Panc1 (cell line): Measurements from ENCODE around the gene SLITRK2. TPM values are rescaled to one million over a fixed set of nuclear protein-coding genes. Genes with fewer than 3 reads are reported as not detected.

ENCODE experiments used
- ATAC-seq: fragments of 200-7000 bp; cut with Tn5 transposase; 2 replicates; pipeline ENCODE4 v1.9.1; 2020; ENCODE audit warnings: mild to moderate bottlenecking, moderate library complexity
- BruUV-seq: library from RNA; stranded (reverse); fragments of 400-500 nt; replicated peaks from 2 replicates; lab custom pipeline; 2021; lab: Mats Ljungman, UMichigan
- CTCF ChIA-PET: fragments of 300-600 bp; sonication (Branson Sonifier 250); formaldehyde crosslinking; loops from one replicate; lab custom pipeline; 2022; ENCODE audit warnings: antibody characterized with exemption; lab: Charles Lee
- POLR2A ChIA-PET: fragments of 300-600 bp; sonication (Branson Sonifier 250); formaldehyde crosslinking; loops from one replicate; lab custom pipeline; 2022; ENCODE audit warnings: antibody characterized with exemption; lab: Charles Lee
- DNase-seq: peaks from one replicate; pipeline ENCODE4 v3.0.0-alpha.2; 2010; ENCODE audit warnings: low read depth, low spot score
- H3K27ac ChIP-seq: 2 replicates; pipeline ENCODE4 v1.5.1; 2011; ENCODE audit warnings: mild to moderate bottlenecking, low read length, inconsistent platforms
- H3K27me3 ChIP-seq: fragments of 200-500 bp; sonication (Bioruptor generic); 2 replicates; pipeline ENCODE4 v1.6.0; 2014; ENCODE audit warnings: low read length, inconsistent platforms; ENCODE audit not compliant: control insufficient read depth, insufficient read depth
- H3K36me3 ChIP-seq: fragments of 200-500 bp; sonication (Bioruptor generic); 2 replicates; pipeline ENCODE4 v1.5.1; 2014; ENCODE audit warnings: inconsistent platforms, mild to moderate bottlenecking, low read length, moderate library complexity; ENCODE audit not compliant: control insufficient read depth, insufficient read depth
- H3K4me1 ChIP-seq: 2 replicates; pipeline ENCODE4 v1.5.1; 2011; ENCODE audit warnings: inconsistent platforms, mild to moderate bottlenecking, low read length, moderate library complexity; ENCODE audit not compliant: control insufficient read depth, insufficient read depth
- H3K4me3 ChIP-seq, 2 experiments: 2 replicates each; pipeline ENCODE4 v1.5.1; 2011 to 2012; ENCODE audit warnings: low read depth in 2 of 2, low read length in 2 of 2, mild to moderate bottlenecking in 2 of 2, inconsistent platforms in 1 of 2, moderate library complexity in 1 of 2
- H3K9me3 ChIP-seq: fragments of 200-500 bp; sonication (Bioruptor generic); 2 replicates; pipeline ENCODE4 v1.5.1; 2014; ENCODE audit warnings: low read depth, mild to moderate bottlenecking, inconsistent platforms, low read length, moderate library complexity; ENCODE audit not compliant: control insufficient read depth, insufficient read depth
- CTCF ChIP-seq: fragments of 450-650 bp; IDR thresholded peaks from 2 replicates; pipeline ENCODE4 v1.5.1; 2017; ENCODE audit warnings: mild to moderate bottlenecking
- POLR2AphosphoS5 ChIP-seq: IDR thresholded peaks from 2 replicates; pipeline ENCODE4 v1.6.1; 2012; ENCODE audit warnings: mild to moderate bottlenecking, low read depth, low read length, moderate library complexity
- SIN3A ChIP-seq: IDR thresholded peaks from 2 replicates; pipeline ENCODE4 v1.6.1; 2012; ENCODE audit warnings: low read depth, mild to moderate bottlenecking, low read length, moderate library complexity, borderline replicate concordance; ENCODE audit not compliant: insufficient read depth
- TCF7L2 ChIP-seq: IDR thresholded peaks from 2 replicates; pipeline ENCODE4 v1.6.1; 2011; ENCODE audit warnings: mild to moderate bottlenecking, low read depth, low read length, inconsistent platforms
- in situ Hi-C: cut with HindIII; loops from 2 replicates; pipeline ENCODE4 v1.10.0; 2016; ENCODE audit warnings: low sequenced_read_pairs, low pct_unique_long_range_greater_than_20kb
- intact Hi-C: fragments of 100-400 bp; cut with micrococcal nuclease; formaldehyde crosslinking; loops from one replicate; pipeline ENCODE4 v1.10.0; 2022; ENCODE audit not compliant: unreplicated experiment
- total RNA-seq: library from RNA; stranded (reverse); gene quantifications from one replicate; pipeline ENCODE4 v1.2.1, GENCODE V29; 2021; ENCODE audit not compliant: unreplicated experiment
- TF ChIP-seq, protein P1 (sequence below), 2 experiments: IDR thresholded peaks; 2 replicates each; pipeline ENCODE4 v1.6.1; 2011 to 2012; ENCODE audit warnings: low read depth in 2 of 2, control low read depth in 1 of 2, low read length in 1 of 2, mild to moderate bottlenecking in 1 of 2, moderate library complexity in 1 of 2; ENCODE audit not compliant: insufficient read depth in 1 of 2

Gene SLITRK2
- total RNA-seq, 1 experiment from 2014 or later = 0.59 TPM

- TF ChIP-seq, protein P1, sequence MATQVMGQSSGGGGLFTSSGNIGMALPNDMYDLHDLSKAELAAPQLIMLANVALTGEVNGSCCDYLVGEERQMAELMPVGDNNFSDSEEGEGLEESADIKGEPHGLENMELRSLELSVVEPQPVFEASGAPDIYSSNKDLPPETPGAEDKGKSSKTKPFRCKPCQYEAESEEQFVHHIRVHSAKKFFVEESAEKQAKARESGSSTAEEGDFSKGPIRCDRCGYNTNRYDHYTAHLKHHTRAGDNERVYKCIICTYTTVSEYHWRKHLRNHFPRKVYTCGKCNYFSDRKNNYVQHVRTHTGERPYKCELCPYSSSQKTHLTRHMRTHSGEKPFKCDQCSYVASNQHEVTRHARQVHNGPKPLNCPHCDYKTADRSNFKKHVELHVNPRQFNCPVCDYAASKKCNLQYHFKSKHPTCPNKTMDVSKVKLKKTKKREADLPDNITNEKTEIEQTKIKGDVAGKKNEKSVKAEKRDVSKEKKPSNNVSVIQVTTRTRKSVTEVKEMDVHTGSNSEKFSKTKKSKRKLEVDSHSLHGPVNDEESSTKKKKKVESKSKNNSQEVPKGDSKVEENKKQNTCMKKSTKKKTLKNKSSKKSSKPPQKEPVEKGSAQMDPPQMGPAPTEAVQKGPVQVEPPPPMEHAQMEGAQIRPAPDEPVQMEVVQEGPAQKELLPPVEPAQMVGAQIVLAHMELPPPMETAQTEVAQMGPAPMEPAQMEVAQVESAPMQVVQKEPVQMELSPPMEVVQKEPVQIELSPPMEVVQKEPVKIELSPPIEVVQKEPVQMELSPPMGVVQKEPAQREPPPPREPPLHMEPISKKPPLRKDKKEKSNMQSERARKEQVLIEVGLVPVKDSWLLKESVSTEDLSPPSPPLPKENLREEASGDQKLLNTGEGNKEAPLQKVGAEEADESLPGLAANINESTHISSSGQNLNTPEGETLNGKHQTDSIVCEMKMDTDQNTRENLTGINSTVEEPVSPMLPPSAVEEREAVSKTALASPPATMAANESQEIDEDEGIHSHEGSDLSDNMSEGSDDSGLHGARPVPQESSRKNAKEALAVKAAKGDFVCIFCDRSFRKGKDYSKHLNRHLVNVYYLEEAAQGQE (IDR thresholded peaks at IDR 0.05; ENCODE audit: insufficient read depth in 1 of 2, low read depth in 2 of 2, low read length in 1 of 2) = no peak
- TF ChIP-seq POLR2AphosphoS5 (no peak), TCF7L2 (no peak), SIN3A (no peak), CTCF (no peak)
- BruUV-seq = no TSS peak
- ChIA-PET CTCF (no interaction called here), POLR2A (no interaction called here)
- peaks cover 11% of the 10 kb centered on the region for H3K27me3 ChIP-seq
- no peak overlapping the region for H3K4me3 ChIP-seq
- no peaks in the 10 kb centered on the region for H3K9me3 ChIP-seq
- DNase-seq (no peak), ATAC-seq (no peak)
- H3K4me1 ChIP-seq = 0 out of 2 replicates have a peak, but pooled peaks cover 4% of the 10 kb centered on the region
- H3K36me3 ChIP-seq = no peaks in the 10 kb centered on the region
- in situ Hi-C loops = no loop called here
- intact Hi-C loops = loop anchor here (10.0 kb wide), 1 partner anchor 598 kb away; no protein-coding TSS in a partner anchor
- H3K27ac ChIP-seq = no peak overlapping the region
Measured at GRCh38 chrX:145813081-145813480, 4.5 kb upstream of the SLITRK2 start.

DNA sequence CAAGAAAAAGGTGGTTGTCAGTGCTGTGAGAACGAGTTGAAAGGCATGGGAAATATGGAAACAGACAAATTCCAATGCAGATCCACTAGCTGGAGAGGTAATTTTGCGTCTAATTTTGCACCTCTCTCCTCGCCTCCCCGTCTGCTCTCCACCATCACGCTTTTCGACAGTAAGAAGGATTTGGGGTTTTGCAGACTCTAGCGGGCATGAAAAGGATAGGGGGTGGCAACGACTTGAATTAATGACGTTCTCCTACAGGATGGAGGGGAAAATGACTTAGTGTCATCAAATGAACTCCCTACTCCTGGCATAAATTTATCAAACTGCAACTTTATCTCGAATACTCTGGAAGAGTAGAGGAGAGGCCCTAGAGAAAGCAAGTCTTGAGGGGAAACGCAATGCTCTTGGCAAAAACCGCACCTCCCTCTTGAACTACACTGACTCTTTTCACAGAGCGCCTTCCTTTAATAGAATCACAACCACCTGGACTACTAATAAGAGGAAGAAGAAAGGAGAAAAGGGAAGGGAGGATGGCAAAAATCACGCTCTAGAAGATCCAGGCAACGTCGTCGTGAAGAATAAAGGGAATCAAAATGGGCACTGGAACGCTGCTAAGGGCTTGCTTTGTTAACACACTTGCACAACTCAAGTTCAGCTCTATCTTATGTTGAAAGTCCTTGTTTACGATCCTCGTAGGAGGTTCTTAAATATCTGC, 871 bp upstream of the SLITRK2 start:
- TF ChIP-seq CTCF (no peak), SIN3A (no peak), POLR2AphosphoS5 (no peak), TCF7L2 (no peak)
- TF ChIP-seq, protein P1 (IDR thresholded peaks at IDR 0.05; ENCODE audit: insufficient read depth in 1 of 2, low read depth in 2 of 2, low read length in 1 of 2) = no peak
- H3K4me3 ChIP-seq = peak overlapping the region; percentile 20 to 51
- H3K4me1 ChIP-seq = 0 out of 2 replicates have a peak, but pooled peaks cover 4% of the 10 kb centered on the region
- ChIA-PET CTCF (no interaction called here), POLR2A (no interaction called here)
- in situ Hi-C loops (no loop called here), intact Hi-C loops (loop anchor here (10.0 kb wide), 1 partner anchor 602 kb away; no protein-coding TSS in a partner anchor)
- H3K36me3 ChIP-seq = no peaks in the 10 kb centered on the region
- BruUV-seq = no TSS peak
- peaks cover 19% of the 10 kb centered on the region for H3K27me3 ChIP-seq
- ATAC-seq = no peak
- DNase-seq = no peak
- H3K27ac ChIP-seq = no peak overlapping the region
- H3K9me3 ChIP-seq = no peaks in the 10 kb centered on the region
